ENCODE measurements around the gene RTN4R. TPM values are rescaled to one million over a fixed set of nuclear protein-coding genes. Genes with fewer than 3 reads are reported as not detected.
"Not testable (repeated sequence)": the region's sequence is repeated elsewhere in the genome, so short reads cannot be mapped to it uniquely, and the experiment has no call there.

Gene RTN4R
- 25.1 TPM for polyA plus RNA-seq (ENCODE audit: insufficient read length)

DNA sequence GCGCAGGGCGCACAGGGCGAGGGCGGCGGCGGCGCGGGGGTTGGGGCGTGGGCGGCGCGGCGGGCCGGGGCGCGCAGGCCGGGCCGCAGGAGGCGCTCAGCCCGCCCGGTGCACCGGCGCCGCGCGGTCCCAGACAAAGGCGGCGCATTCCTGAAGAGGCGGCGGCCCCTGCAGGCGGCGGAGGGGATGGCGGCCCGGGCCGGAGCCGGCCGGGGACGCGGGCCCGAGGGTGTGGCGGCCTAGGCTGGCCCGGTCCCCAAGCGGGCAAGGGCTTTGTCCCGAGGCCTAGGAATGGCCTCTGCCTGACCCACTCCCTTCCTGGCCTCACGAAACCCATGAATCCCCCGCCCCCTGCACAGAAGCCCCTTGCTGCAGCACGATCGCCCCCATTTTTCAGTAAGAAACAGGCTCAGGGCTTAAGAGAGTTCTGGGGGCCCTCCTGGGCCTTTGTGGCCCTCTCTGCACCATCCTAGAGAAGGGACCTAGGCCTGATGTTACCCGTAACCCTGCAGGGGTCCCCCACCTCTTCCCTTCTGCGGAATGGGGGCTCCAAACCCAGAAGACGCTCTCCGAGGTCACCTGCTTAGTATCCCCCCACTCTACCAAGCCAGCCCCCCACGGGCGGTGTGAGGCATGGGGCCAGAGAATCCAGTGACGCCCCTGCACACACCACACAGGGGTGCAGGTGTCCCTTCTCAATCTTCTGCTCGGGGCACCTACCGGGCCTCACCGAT is at the start of gene RTN4R:
Gene RTN4R, minus strand, starts transcription at position 40 of the 734 bp plus-strand sequence. CDS start 226 bp downstream, outside the sequence.
- peak; percentile 59 for DNase-seq

DNA sequence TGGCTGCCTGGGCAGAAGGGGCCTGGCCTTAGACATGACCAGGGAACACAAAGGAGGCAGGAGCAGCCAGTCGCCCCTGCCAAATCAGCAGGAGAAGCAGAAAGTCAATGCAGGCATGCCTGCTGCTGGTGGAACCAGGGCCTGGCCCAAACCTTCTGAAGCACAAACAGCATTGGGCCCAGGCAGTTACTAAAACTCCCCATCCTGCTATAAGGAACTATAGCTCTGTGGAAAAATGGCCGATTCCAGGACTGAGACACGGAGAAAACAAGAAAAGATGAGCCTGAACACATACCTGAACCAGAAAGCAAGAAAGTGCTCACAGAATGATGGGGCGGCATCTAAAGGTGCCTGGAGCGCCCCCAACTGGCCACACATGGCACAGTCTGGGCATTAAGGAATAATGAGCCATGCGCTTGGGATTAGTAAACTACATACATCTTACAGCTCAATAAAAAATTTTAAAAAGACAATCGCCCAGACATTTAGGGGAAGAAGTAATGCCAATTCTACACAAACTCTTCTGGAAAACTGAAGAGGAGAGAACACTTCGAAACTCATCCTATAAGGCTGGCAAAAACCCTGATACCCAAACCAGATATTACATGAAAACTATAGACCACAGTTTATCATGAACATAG is 49.4 kb upstream of the RTN4R start:
- DNase-seq: not testable (repeated sequence)

DNA sequence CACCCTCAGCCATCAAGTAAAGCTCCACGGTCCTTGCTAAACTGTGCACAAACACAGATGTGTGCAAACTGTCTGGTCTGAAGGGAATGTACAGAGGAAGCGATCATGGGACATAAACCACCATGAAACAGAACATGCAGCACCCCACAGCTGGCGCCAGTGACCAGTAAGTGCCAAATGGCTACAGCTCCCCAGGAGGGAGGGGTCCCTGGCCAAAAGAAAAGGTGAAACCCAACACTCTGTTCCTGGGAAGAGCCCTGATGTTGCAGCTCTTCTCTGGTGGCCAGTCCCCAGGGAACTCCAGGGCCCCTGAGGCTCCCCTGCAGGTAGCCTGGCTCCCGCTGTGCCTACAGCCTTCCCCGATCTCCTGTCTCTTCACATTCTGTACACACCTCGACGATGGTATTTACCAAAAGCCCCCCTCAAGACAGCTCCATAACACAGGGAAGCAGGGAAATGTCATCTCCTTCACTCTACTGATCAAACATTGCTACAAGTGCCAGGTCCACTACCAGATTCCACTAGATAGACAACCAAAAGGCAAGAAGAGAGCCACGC is 48.8 kb upstream of the RTN4R start:
- no peak for DNase-seq

DNA sequence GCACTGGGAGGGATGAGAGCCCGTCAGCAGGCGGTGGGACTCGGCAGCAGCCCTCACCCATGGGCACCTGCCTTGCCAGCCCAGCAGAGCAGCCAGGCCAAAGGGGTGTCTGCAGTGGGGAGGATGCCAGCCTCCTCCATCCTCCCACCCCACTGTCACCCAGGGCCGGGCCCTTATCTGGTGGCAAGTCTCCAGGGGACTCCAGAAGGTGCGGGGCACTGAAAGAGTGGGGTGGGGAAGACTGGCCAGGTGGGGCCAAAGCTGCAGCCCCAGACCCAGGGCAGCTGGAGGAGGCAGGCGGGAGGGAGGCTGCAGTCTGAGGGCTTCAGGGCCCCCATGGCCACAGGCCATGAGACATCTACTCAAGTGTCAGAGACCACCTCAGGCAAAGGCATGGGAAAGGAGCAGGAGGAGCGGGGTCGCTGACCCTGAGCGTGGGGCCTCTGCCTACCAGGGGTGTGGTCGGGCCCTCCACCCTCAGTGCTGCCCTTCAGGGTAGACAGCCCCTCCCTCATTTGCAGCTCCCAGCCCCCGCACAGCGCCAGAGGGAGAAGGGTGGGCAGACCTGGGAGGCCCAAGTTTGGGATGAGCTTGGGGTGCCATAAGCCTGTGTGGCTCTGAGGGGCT is 48.2 kb upstream of the RTN4R start:
- no peak for DNase-seq

DNA sequence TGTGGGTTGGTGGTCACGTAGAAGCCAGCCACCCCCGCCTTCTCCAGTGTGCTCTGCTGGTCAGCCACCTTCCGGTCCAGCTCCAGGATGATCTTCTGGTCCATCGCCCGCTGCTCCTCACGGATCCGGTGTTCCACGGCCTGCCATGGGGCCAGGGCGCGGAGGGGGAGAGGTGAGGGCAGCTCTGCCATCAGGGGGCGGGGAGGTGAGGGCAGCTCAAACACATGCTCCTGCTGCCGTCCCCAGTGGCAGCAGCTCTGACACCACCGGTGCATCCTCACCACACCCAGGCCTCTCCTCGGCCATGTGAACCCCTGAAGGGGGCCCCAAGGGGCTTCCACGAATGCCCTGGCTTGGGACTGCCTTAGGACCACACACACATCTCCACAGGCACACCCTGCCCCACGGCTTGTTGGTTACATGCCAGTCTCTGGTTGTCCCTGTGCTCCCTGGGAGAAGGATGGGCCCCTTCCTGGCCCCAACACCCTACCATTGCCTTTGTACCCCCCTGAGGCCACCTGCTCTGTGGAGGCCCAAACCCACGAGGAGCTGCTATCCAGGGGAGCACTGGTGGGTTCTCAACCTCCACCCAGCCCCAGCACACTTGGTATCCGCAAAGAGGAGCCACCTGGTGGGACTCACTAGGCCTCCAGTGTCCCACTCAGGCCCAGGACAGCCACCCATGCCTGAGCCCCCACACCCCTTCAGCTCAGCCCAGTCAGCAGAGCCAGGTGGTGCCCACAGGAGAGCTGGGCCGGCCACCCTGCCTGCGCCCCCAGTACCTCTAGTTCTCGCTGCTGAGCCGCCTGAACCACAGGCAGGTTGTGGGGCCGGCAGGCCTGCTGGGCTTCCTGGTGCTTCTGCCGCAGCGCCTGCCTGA is 47.5 kb upstream of the RTN4R start:
- no peak for DNase-seq

DNA sequence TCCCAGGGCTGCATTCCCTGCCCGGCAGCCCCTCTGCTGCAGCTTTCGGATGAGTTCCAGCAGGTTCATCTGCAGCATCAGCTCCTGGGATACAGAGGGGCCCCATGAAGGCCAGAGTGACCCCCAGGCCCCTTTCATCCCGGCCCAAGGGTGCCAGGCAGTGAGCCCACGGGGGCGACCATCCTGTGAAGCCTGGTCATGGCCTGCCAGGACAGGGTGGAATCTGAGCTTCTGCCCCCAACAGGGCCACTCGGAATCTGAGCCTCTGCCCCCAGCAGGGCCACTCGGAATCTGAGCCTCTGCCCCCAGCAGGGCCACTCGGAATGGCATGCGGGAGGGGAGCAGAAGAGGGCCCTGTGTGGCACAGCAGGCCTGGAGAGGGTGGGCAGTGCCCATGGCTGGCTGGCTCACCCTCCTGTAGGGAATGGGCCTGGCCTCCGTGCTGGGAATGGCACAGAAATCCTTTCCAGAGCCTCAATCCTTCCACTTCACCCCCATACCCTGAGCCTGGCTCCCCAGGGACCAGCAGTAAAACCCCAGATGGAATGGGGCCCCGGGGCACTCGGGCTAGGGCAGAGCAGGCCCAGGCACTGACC is 46.7 kb upstream of the RTN4R start:
- DNase-seq: not testable (repeated sequence)

DNA sequence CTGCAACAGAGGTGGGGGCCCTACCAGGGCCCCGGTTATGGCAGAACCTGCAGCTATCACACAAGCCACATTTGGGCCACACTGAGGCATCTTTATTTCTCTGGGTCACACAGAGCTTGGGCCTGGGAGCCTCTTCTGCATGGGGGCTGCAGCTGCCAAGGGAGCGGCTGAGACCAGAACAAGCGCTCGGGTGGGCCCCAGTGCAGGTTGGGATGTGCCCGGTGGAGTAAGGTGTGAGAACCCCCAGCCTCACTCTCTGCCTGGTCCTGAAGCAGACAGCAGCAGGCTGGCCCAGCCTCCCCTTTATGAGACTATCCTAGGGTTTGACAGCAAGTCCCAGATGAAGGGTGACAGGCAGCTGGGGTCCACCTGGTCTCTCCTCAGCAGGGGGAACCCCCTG is 46.1 kb upstream of the RTN4R start:
- DNase-seq: not testable (repeated sequence)

DNA sequence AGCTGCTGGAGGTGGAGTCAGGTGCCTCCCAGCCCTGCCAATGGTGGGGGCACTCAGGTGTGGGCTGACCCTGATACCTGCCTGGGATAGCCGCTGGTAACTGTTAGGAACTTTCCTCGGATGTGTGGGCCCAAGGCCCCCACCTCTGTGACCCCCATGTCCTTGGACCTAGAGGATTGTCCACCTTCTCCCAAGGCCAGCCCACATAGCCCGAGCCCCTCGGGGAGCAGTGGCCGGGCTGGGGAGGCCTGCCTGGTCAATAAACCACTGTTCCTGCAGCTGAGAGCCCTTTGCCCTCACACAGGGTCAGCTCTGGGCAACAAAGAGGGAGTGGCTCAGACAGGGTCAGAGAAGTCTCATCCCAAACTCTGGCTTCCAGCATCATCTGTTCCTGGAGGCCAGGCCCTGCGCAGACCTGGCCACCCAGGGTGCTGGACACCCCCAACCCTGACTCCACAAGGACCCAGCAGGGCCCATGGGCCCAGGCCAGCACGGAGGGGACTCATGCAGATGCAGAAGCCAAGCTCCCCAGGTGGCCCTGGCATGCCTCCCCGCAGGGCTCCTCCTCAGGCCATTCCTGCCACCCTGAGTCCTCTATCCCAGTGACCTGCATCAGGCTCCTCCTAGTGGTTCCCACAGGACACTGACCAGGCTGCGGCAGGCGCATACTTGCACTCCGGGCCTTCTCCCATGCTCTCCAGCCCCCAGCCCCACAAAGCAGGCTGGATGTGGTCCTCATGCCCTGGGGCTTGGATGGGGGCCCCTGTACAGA is 45.4 kb upstream of the RTN4R start:
- not testable (repeated sequence) for DNase-seq

DNA sequence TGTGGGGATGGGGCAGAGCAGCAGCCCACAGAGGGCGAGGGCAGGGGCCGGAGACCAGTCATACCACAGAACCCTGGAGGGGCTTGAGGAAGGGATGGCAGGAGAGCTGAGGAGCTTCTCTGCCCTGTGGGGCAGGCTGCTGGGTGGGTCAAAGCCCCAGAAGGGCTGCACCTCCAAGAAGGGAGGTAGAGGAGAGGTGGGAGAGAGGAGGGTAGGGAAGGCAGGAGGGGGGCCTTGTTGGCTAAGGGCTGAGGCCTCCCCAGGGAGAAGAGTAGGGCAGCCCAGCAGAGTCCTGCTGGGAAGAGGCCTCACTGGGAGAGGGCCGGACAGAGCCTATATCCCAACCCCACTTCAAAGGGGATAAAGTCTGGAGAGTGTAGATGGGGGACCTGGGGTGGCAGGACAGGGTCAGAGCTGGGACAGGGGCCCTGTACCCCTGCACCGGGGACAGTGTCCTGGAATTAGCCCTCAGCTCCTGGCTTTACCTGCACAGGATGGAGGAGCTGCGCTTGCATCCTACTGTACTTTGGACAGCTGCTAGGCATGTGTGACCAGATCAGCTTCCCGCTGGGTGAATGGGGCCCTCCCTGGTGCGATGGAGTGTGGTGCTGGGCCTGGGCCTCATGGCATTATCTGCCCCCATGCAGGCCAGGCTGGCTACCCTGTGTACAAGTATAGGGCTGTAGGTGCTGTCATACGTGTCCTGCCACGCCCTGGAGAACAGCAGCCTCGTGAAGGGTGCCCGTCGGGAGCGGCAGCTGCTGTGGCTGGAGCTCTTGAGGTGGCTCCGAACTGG is 44.5 kb upstream of the RTN4R start:
- DNase-seq: no peak

DNA sequence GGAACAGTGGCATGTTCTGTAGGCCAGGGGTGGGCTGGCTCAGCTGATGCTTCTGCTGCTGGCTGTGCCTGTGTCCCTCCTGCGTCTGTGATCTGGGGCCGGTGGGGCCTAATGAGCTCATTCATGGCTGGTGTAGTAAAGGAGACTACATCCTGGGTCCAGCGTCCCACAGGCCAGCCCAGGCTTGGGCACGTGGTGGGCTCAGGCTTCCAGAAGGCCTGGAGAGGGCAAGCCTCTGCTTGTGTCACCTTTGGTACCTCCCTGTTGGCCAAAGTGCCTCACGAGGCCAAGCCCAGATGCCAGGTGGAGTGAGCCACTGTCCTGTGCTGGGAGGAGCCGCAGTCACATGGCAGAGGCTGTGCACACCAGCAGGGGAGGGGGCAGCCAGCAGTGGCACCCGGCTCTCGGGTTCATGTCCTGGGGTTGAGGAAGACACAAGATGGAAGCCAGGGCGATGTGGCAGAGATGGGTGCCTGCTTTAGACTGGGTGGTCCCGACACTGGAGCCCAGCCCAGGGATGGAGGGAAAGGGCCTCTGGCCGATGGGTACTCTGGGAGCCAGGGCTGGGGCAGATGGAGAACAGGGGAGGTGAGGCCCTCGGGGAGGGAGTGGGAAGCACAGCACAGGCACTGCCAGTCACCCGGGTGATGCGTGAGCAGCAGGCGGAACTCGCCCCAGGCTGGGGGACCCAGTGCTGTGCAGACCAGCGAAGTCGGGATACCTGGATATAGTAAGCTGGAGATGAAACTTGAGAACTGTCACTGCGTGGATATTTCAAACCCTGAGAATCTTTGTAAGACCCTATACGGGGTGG is 43.3 kb upstream of the RTN4R start:
- not testable (repeated sequence) for DNase-seq

DNA sequence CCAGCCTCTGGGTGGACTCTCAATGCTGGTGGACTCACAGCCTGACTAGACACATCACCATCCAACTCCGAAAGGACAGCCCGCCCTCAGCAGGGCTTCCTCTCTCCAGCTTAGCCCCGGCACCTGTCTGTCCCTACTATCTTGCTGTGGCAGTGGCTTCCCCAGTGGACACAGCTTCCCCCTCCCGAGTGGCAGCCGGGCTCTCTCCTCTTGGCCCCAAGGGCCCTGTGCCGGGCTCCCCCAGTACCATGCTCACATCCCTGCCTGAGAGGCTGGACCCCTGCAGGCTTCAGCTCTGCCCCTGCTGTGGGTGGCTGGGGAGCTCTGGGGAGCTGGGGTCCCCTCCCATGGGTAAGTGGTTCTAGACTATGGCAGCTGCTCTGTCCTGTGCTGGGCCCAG is 42.7 kb upstream of the RTN4R start:
- DNase-seq: not testable (repeated sequence)

DNA sequence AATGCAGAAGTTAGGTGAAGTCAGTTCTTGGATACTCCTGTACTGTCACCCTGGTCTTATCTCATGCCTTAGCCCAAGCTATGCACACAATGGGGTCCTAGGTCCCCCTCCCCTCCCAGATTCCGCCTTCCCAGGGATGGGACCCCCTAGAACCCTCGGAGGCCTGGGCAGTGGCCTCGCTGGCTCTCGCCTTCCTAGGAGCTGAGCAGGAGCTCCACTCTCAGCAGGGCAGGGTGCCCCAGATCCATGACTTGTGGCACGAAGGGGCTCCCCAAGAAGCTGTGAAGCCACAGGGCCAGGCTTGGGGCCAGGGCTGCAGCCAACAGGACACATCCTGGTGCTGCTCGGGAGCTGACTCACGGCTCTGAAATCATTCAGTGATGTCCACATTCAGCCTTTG is 42.1 kb upstream of the RTN4R start:
- not testable (repeated sequence) for DNase-seq

DNA sequence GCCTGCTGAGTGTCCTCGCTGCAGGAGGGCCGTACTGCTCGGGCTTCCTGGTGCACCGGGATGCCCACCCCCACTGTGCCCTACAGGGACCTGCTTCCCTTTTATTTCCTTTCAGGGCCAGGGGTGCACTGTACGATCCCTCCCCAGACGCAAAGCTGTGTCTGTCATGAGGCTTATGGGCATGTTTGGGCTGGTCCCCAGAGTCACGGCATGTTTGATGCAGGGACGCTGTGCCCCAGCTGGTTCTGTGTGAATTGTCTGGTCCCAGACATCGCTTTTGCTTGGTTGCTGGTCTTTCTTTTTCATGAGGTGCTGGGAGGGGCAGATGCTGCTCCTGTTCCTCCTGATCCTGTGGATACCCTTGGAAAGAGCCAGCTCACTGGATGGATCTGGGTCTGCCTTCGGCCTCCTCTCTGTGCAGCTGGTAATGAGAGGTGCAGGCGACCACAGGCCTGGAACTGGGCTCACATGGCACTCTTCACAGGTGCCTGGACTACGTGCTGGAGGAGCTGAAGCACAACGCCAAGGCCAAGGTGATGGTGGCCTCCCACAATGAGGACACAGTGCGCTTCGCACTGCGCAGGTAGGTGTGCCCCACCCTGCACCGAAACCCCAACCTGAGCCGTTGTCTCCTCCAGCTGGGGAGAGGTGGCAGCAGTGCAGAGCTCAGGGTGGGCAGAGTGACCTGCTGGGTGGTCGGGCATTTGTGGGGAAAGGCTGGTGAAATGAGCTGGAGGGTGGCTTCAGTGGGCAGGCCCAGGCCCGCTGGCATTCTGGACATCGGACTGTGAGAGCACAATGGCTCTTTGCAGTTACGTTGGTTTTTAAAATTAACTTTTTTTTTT is 40.9 kb upstream of the RTN4R start:
- not testable (repeated sequence) for DNase-seq

DNA sequence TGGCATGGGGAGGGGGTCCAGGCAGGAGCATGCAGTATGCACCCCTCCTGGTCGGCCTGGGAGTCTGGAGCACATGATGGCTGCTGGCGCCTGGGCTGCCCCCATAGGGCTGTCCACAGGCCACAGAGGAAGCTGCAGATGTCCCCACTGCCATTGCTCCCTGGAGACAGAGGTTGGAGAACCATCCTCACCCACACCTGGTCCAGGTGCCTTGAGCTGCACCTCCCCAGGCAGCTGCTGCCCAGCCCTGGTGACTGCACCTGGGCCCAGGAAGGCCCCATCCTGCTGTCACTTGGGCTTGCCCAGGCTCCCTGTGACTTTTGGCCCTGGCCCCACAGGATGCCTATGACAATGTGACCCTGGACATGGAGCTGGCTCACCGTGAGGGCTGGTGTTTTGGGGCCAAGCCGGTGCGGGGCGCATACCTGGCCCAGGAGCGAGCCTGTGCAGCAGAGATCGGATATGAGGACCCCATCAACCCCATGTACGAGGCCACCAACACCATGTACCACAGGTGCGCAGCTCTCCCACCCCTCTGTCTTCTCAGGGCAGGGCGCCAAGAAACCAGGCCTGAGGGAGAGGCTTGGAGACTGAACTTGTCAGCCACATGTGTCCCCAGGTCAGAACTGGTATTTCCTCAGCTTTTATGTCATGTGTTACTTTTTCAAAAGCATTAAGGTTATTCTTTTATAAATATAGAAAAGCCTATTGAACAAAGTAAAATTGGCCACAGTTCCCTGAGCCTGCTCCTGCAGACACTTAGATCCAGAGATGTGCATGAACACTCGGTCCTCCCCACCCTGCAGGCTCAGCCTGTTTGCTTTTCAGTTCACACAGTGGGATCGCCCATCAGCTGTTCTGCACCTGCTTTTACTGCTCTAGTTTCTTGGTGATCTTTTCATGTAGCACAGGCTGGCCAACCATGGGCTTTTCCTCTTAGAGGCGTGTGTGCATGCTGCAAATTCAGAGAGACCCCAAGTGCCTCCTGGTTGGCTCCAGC is 39.6 kb upstream of the RTN4R start:
- DNase-seq: not testable (repeated sequence)

DNA sequence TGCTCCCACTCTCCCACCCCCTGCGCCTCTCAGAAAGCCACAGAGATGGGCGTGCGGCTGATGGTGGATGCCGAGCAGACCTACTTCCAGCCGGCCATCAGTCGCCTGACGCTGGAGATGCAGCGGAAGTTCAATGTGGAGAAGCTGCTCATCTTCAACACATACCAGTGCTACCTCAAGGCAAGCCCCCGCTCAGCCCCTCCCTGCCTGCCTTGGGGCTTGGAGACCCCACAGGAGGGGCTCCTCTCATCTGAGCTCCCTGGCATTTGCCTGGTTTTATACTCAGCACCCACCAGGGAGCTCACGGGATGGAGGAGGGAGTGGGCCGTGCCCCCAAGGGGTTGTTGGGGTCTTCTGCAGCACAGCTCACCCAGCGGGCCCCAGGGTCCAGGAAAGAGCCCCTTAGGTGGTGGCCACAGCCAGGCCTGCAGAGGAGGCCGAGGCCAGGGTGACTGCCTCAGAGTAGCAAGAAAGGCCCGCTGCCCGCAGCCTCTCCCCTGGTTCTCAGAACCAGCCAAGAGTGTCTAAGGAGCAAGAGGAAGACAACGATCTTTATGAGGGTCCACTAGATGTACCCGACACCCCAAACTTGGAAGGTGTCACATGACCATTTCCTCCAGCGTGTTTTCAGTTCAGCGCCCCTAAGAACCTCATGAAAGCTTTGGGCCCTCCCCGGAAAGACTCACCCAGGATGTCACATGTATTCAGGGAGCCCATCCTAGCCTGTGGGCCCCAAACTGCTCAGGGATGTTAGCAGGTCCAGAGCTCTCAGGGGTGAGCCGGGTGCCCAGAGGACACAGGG is 38.7 kb upstream of the RTN4R start:
- DNase-seq: not testable (repeated sequence)
